Smooth muscle cell of the coronary artery (primary cell): ENCODE measurements around the gene MED7. TPM values are rescaled to one million over a fixed set of nuclear protein-coding genes. Genes with fewer than 3 reads are reported as not detected.

Source experiments
- total RNA-seq: library from RNA; depleted of rRNA; stranded (reverse); fragments of >200 nt; gene quantifications from 2 replicates; pipeline ENCODE4 v1.2.3, GENCODE V29; 2014; ENCODE audit warnings: low replicate concordance

MED7 gene
- 4.3 and 6.4 TPM in 2 replicates for total RNA-seq

GRCh38 chr5:157142317-157143126 is at the start of gene MED7:
Gene MED7, minus strand, starts transcription at chr5:157142865. Its CDS starts 3,434 bp downstream, at chr5:157139431.

GRCh38 chr5:157180374-157181264 is 38.0 kb upstream of the MED7 start, which contains the start of gene ITK:
Gene ITK, plus strand, starts transcription at chr5:157180840. Its CDS starts 138 bp downstream, at chr5:157180978.

GRCh38 chr5:157166214-157167213 is 23.8 kb upstream of the MED7 start, which contains the start of gene GARIN3:
Gene GARIN3, minus strand, starts transcription at chr5:157166264. Its CDS starts 96 bp downstream, at chr5:157166168.

GRCh38 chr5:157108976-157109375 is 33.7 kb downstream of the MED7 start, which contains the start of gene HAVCR2:
Gene HAVCR2, minus strand, starts transcription at chr5:157109044. Its CDS starts 61 bp downstream, at chr5:157108983.

Other genes starting within 250 kb of the MED7 start
- gene TIMD4, start 179.6 kb downstream of the MED7 start, total RNA-seq, result not detected in 2 replicates
- gene HAVCR1, start 83.7 kb downstream of the MED7 start, total RNA-seq, result not detected in 2 replicates
- gene HAVCR2, start 33.8 kb downstream of the MED7 start, total RNA-seq, result 0.30 and 6.9 TPM in 2 replicates
- gene GARIN3, start 23.4 kb upstream of the MED7 start, total RNA-seq, result not detected in 2 replicates
- not detected in 2 replicates for gene ITK, start 38.0 kb upstream of the MED7 start, total RNA-seq
- gene CYFIP2, start 123.3 kb upstream of the MED7 start, total RNA-seq, result 5.8 and 23.4 TPM in 2 replicates